ENCODE data around the gene ACACA. TPM values are rescaled to one million over a fixed set of nuclear protein-coding genes. Genes with fewer than 3 reads are reported as not detected.

ACACA gene
- total and polyA plus RNA-seq, 9 of the 15 experiments (the other 6 are each of a cell fraction or from before 2014, with no cell fraction given): 35.9 to 135 (median 88.4) TPM

GRCh38 chr17:37286430-37286829 is 120.2 kb downstream of the ACACA start:
- intact Hi-C loops (cut with micrococcal nuclease) (loop anchor here (10.0 kb wide), 1 partner anchor 78 kb away; no protein-coding TSS in a partner anchor), in situ Hi-C loops (cut with MboI) (no loop called here)
- Histone ChIP-seq H3K27me3 (ENCODE audit: control insufficient read depth in 2 of 2, insufficient read depth in 2 of 2, low read length in 2 of 2) (no peaks in the 10 kb centered on the region), H4K20me1 (replicated peaks; ENCODE audit: control insufficient read depth, insufficient read depth, low read length) (peaks cover 12% of the 10 kb centered on the region; the same call in 1 of the 2 replicates), H3K9me1 (ENCODE audit: control insufficient read depth, insufficient read depth, low read length) (peaks cover 3% of the 10 kb centered on the region), H3K4me1 (replicated peaks in 1 of 2; ENCODE audit: control insufficient read depth in 2 of 2, insufficient read depth in 2 of 2, low read length in 2 of 2) (peaks cover 3 to 29% of the 10 kb centered on the region in 2 experiments; a peak in 3 of 5 replicates), H3K4me2 (ENCODE audit: insufficient read depth, low read length) (no peak overlapping the region), H3K9ac (ENCODE audit: insufficient read depth in 1 of 2, low read depth in 2 of 2, low read length in 2 of 2) (peak overlapping the region in 1 of 2 experiments; percentile 0; a peak in 1 of 4 replicates), H3K36me3 (ENCODE audit: control insufficient read depth, insufficient read depth, low read length) (peaks cover 60% of the 10 kb centered on the region), H3K4me3 (no peak overlapping the region), H3K9me3 (replicated peaks; ENCODE audit: control insufficient read depth, insufficient read depth, low read depth, low read length) (no peaks in the 10 kb centered on the region), H3K79me2 (ENCODE audit: control insufficient read depth, insufficient read depth, low read length) (peaks cover 74% of the 10 kb centered on the region), H3K27ac (ENCODE audit: extremely low read depth, low read depth, low read length) (peak overlapping the region; percentile 31; the same call in 2 of the 3 replicates), H2AFZ (ENCODE audit: low read depth, low read length) (no peak overlapping the region)
- POLR2A ChIA-PET: interaction anchor here (0.9 to 1.7 kb wide), 6 partner anchors 8 to 22 kb away, joined by 3 to 14 read pairs (median 7); no protein-coding TSS in a partner anchor
- BruUV-seq (replicated peaks): no TSS peak
- DNase-seq (ENCODE audit: extremely low read depth in 1 of 4, low spot score in 3 of 4) (peak in 2 of 4 experiments; percentile 32 to 38), ATAC-seq (peak; percentile 68), FAIRE-seq (no peak)
- CTCF ChIA-PET (ENCODE audit: low intra/inter-chr PET ratio): no interaction called here
- 19% methylated on average over 1 of the region's 1 CpG for WGBS (ENCODE audit: insufficient coverage, low coverage, missing lambda C conversion rate)
- peak; percentile 55 for TF ChIP-seq DACH1 (IDR thresholded peaks at IDR 0.05; ENCODE audit: partially characterized antibody)
- peak; percentile 71 for TF ChIP-seq MEIS2 (IDR thresholded peaks at IDR 0.05; ENCODE audit: partially characterized antibody)
- peak; percentile 36; the same call in 1 of the 2 replicates for TF ChIP-seq ARID1B (IDR thresholded peaks at IDR 0.05)
- TF ChIP-seq GABPA (tag; conservative IDR thresholded peaks at IDR 0.05; ENCODE audit: low read depth): 0 out of 2 replicates have a peak, but pooled peaks have one; percentile 17
- 0 out of 2 replicates have a peak, but pooled peaks have one; percentile 21 for TF ChIP-seq SMAD4 (CRISPR knock-in tag; conservative IDR thresholded peaks at IDR 0.05)
- TF ChIP-seq PKNOX1 (IDR thresholded peaks at IDR 0.05): peak; percentile 44; the same call in 1 of the 2 replicates
- TF ChIP-seq, protein P1, sequence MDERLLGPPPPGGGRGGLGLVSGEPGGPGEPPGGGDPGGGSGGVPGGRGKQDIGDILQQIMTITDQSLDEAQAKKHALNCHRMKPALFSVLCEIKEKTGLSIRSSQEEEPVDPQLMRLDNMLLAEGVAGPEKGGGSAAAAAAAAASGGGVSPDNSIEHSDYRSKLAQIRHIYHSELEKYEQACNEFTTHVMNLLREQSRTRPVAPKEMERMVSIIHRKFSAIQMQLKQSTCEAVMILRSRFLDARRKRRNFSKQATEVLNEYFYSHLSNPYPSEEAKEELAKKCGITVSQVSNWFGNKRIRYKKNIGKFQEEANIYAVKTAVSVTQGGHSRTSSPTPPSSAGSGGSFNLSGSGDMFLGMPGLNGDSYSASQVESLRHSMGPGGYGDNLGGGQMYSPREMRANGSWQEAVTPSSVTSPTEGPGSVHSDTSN (CRISPR knock-in tag; IDR thresholded peaks at IDR 0.05; ENCODE audit: low read depth): no peak
- TF ChIP-seq, protein P1 (tag; conservative IDR thresholded peaks at IDR 0.05; ENCODE audit: low read depth): 0 out of 2 replicates have a peak, but pooled peaks have one; percentile 20
- no peak for TF ChIP-seq ZFPM2 (CRISPR knock-in tag; IDR thresholded peaks at IDR 0.05)
- peak; percentile 65 for TF ChIP-seq TCF3 (CRISPR knock-in tag; IDR thresholded peaks at IDR 0.05)
- no peak for TF ChIP-seq ZNF592 (IDR thresholded peaks at IDR 0.05)
- TF ChIP-seq ETV1 (tag; conservative IDR thresholded peaks at IDR 0.05; ENCODE audit: low read depth): peak; percentile 57
- peak; percentile 31 to 60; a peak in 1 of 4 replicates for TF ChIP-seq ETV6 (IDR thresholded peaks at IDR 0.05; ENCODE audit: borderline replicate concordance in 1 of 2, low read depth in 2 of 2, low read length in 1 of 2)
- TF ChIP-seq ETV6 (CRISPR knock-in tag; IDR thresholded peaks at IDR 0.05; ENCODE audit: borderline replicate concordance): no peak
- no peak for TF ChIP-seq ZKSCAN8 (CRISPR knock-in tag; IDR thresholded peaks at IDR 0.05)

Measured in K562 (cell line).